HEK293 (cell line): ENCODE data around the gene HAUS5.

Source experiments
- BCL11B ChIP-seq: fragments of 450-650 bp; formaldehyde crosslinking; IDR thresholded peaks from 2 replicates; pipeline ENCODE4 v1.5.1; 2016; ENCODE audit warnings: low read depth, missing biosample characterization, missing genetic modification characterization
- ZBTB8A ChIP-seq: fragments of 450-650 bp; formaldehyde crosslinking; IDR thresholded peaks from 2 replicates; pipeline ENCODE4 v1.5.1; 2016; ENCODE audit warnings: missing biosample characterization, missing genetic modification characterization
- ZNF138 ChIP-seq: fragments of 450-650 bp; formaldehyde crosslinking; IDR thresholded peaks from 2 replicates; pipeline ENCODE4 v1.5.1; 2016; ENCODE audit warnings: missing biosample characterization, missing genetic modification characterization, borderline replicate concordance
- ZNF211 ChIP-seq: fragments of 450-650 bp; formaldehyde crosslinking; IDR thresholded peaks from 2 replicates; pipeline ENCODE4 v1.5.1; 2016; ENCODE audit warnings: low read depth, missing biosample characterization, missing genetic modification characterization
- ZNF214 ChIP-seq: fragments of 450-650 bp; formaldehyde crosslinking; IDR thresholded peaks from 2 replicates; pipeline ENCODE4 v1.5.1; 2017; ENCODE audit warnings: missing biosample characterization, mild to moderate bottlenecking, missing genetic modification characterization, borderline replicate concordance
- ZNF239 ChIP-seq: fragments of 450-650 bp; formaldehyde crosslinking; IDR thresholded peaks from 2 replicates; pipeline ENCODE4 v1.5.1; 2016; ENCODE audit warnings: missing biosample characterization, missing genetic modification characterization
- ZNF266 ChIP-seq: fragments of 450-650 bp; formaldehyde crosslinking; IDR thresholded peaks from 2 replicates; pipeline ENCODE4 v1.5.1; 2016; ENCODE audit warnings: missing biosample characterization, missing genetic modification characterization, low read depth
- ZNF335 ChIP-seq: fragments of 450-650 bp; formaldehyde crosslinking; conservative IDR thresholded peaks from 2 replicates; pipeline ENCODE4 v1.5.1; 2016; ENCODE audit warnings: missing biosample characterization, missing genetic modification characterization
- ZNF501 ChIP-seq: fragments of 450-650 bp; formaldehyde crosslinking; IDR thresholded peaks from 2 replicates; pipeline ENCODE4 v1.5.1; 2016; ENCODE audit warnings: missing biosample characterization, missing genetic modification characterization
- ZNF701 ChIP-seq: fragments of 450-650 bp; formaldehyde crosslinking; IDR thresholded peaks from 2 replicates; pipeline ENCODE4 v1.5.1; 2016; ENCODE audit warnings: missing biosample characterization, missing genetic modification characterization
- ZSCAN23 ChIP-seq: fragments of 450-650 bp; formaldehyde crosslinking; IDR thresholded peaks from 2 replicates; pipeline ENCODE4 v1.5.1; 2016; ENCODE audit warnings: missing biosample characterization, missing genetic modification characterization
- TF ChIP-seq, protein P1 (sequence below): fragments of 450-650 bp; formaldehyde crosslinking; IDR thresholded peaks from 2 replicates; pipeline ENCODE4 v1.5.1; 2016; ENCODE audit warnings: missing biosample characterization, missing genetic modification characterization
- TF ChIP-seq, protein P2 (sequence below): fragments of 450-650 bp; formaldehyde crosslinking; IDR thresholded peaks from 2 replicates; pipeline ENCODE4 v1.5.1; 2016; ENCODE audit warnings: missing biosample characterization, missing genetic modification characterization
- TF ChIP-seq, protein P3 (sequence below): fragments of 450-650 bp; formaldehyde crosslinking; IDR thresholded peaks from 2 replicates; pipeline ENCODE4 v1.5.1; 2016; ENCODE audit warnings: missing biosample characterization, missing genetic modification characterization
- TF ChIP-seq, protein P4 (sequence below): fragments of 450-650 bp; formaldehyde crosslinking; conservative IDR thresholded peaks from 2 replicates; pipeline ENCODE4 v1.5.1; 2016; ENCODE audit warnings: low read depth, missing biosample characterization, missing genetic modification characterization
- TF ChIP-seq, protein P5 (sequence below): fragments of 450-650 bp; formaldehyde crosslinking; conservative IDR thresholded peaks from 2 replicates; pipeline ENCODE4 v1.5.1; 2016; ENCODE audit warnings: low read depth, missing biosample characterization, missing genetic modification characterization
- TF ChIP-seq, protein P6 (sequence below): fragments of 450-650 bp; formaldehyde crosslinking; IDR thresholded peaks from 2 replicates; pipeline ENCODE4 v1.5.1; 2016; ENCODE audit warnings: missing biosample characterization, missing genetic modification characterization
- TF ChIP-seq, protein P7 (sequence below): fragments of 450-650 bp; formaldehyde crosslinking; IDR thresholded peaks from 2 replicates; pipeline ENCODE4; 2016; ENCODE audit warnings: missing biosample characterization, missing genetic modification characterization

HAUS5 gene

DNA sequence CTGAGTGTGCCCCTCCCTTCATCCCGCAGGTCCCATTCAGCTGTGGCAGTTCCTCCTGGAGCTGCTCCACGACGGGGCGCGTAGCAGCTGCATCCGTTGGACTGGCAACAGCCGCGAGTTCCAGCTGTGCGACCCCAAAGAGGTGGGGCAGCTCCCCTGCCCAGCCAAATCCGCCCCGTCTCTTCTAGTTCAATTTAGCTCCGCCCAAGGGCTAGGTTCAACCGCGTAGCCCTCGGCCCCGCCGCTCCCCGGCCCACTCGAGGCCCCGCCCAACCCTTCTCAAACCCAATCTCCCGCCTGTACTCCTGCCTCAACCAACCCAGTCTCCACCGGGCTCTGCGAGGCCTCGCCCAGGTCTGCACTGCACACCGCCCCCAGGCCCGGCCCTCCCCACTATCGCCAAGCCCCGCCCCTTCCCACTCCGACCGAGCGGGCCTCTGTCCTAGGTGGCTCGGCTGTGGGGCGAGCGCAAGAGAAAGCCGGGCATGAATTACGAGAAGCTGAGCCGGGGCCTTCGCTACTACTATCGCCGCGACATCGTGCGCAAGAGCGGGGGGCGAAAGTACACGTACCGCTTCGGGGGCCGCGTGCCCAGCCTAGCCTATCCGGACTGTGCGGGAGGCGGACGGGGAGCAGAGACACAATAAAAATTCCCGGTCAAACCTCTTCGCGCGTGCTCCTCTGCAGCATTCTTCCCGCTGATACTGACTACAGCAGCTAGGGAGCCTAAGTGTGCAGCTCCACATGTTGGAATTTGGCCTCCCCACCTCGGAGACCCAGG is 31.9 kb downstream of the HAUS5 start (continued):
- TF ChIP-seq, protein P1, sequence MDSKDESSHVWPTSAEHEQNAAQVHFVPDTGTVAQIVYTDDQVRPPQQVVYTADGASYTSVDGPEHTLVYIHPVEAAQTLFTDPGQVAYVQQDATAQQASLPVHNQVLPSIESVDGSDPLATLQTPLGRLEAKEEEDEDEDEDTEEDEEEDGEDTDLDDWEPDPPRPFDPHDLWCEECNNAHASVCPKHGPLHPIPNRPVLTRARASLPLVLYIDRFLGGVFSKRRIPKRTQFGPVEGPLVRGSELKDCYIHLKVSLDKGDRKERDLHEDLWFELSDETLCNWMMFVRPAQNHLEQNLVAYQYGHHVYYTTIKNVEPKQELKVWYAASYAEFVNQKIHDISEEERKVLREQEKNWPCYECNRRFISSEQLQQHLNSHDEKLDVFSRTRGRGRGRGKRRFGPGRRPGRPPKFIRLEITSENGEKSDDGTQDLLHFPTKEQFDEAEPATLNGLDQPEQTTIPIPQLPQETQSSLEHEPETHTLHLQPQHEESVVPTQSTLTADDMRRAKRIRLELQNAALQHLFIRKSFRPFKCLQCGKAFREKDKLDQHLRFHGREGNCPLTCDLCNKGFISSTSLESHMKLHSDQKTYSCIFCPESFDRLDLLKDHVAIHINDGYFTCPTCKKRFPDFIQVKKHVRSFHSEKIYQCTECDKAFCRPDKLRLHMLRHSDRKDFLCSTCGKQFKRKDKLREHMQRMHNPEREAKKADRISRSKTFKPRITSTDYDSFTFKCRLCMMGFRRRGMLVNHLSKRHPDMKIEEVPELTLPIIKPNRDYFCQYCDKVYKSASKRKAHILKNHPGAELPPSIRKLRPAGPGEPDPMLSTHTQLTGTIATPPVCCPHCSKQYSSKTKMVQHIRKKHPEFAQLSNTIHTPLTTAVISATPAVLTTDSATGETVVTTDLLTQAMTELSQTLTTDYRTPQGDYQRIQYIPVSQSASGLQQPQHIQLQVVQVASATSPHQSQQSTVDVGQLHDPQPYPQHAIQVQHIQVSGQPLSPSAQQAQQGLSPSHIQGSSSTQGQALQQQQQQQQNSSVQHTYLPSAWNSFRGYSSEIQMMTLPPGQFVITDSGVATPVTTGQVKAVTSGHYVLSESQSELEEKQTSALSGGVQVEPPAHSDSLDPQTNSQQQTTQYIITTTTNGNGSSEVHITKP (tag by site-specific recombination) = no peak; the same call in none of the 2 replicates
- TF ChIP-seq ZNF239 (tag by site-specific recombination) (no peak), ZNF335 (tag by site-specific recombination) (peak; percentile 93), ZNF501 (tag by site-specific recombination) (peak; percentile 56; the same call in 1 of the 2 replicates), ZNF214 (tag by site-specific recombination) (no peak), ZSCAN23 (tag by site-specific recombination) (no peak), ZNF211 (tag by site-specific recombination) (no peak), ZNF266 (tag by site-specific recombination) (no peak), ZNF138 (tag by site-specific recombination) (no peak), ZBTB8A (tag by site-specific recombination) (0 out of 2 replicates have a peak, but pooled peaks have one; percentile 7), BCL11B (0 out of 2 replicates have a peak, but pooled peaks have one; percentile 83), ZNF701 (tag by site-specific recombination) (no peak)
- TF ChIP-seq, protein P2, sequence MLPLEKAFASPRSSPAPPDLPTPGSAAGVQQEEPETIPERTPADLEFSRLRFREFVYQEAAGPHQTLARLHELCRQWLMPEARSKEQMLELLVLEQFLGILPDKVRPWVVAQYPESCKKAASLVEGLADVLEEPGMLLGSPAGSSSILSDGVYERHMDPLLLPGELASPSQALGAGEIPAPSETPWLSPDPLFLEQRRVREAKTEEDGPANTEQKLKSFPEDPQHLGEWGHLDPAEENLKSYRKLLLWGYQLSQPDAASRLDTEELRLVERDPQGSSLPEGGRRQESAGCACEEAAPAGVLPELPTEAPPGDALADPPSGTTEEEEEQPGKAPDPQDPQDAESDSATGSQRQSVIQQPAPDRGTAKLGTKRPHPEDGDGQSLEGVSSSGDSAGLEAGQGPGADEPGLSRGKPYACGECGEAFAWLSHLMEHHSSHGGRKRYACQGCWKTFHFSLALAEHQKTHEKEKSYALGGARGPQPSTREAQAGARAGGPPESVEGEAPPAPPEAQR = peak; percentile 44; the same call in 1 of the 2 replicates
- TF ChIP-seq, protein P3, sequence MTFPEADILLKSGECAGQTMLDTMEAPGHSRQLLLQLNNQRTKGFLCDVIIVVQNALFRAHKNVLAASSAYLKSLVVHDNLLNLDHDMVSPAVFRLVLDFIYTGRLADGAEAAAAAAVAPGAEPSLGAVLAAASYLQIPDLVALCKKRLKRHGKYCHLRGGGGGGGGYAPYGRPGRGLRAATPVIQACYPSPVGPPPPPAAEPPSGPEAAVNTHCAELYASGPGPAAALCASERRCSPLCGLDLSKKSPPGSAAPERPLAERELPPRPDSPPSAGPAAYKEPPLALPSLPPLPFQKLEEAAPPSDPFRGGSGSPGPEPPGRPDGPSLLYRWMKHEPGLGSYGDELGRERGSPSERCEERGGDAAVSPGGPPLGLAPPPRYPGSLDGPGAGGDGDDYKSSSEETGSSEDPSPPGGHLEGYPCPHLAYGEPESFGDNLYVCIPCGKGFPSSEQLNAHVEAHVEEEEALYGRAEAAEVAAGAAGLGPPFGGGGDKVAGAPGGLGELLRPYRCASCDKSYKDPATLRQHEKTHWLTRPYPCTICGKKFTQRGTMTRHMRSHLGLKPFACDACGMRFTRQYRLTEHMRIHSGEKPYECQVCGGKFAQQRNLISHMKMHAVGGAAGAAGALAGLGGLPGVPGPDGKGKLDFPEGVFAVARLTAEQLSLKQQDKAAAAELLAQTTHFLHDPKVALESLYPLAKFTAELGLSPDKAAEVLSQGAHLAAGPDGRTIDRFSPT (tag by site-specific recombination) = no peak
- TF ChIP-seq, protein P4, sequence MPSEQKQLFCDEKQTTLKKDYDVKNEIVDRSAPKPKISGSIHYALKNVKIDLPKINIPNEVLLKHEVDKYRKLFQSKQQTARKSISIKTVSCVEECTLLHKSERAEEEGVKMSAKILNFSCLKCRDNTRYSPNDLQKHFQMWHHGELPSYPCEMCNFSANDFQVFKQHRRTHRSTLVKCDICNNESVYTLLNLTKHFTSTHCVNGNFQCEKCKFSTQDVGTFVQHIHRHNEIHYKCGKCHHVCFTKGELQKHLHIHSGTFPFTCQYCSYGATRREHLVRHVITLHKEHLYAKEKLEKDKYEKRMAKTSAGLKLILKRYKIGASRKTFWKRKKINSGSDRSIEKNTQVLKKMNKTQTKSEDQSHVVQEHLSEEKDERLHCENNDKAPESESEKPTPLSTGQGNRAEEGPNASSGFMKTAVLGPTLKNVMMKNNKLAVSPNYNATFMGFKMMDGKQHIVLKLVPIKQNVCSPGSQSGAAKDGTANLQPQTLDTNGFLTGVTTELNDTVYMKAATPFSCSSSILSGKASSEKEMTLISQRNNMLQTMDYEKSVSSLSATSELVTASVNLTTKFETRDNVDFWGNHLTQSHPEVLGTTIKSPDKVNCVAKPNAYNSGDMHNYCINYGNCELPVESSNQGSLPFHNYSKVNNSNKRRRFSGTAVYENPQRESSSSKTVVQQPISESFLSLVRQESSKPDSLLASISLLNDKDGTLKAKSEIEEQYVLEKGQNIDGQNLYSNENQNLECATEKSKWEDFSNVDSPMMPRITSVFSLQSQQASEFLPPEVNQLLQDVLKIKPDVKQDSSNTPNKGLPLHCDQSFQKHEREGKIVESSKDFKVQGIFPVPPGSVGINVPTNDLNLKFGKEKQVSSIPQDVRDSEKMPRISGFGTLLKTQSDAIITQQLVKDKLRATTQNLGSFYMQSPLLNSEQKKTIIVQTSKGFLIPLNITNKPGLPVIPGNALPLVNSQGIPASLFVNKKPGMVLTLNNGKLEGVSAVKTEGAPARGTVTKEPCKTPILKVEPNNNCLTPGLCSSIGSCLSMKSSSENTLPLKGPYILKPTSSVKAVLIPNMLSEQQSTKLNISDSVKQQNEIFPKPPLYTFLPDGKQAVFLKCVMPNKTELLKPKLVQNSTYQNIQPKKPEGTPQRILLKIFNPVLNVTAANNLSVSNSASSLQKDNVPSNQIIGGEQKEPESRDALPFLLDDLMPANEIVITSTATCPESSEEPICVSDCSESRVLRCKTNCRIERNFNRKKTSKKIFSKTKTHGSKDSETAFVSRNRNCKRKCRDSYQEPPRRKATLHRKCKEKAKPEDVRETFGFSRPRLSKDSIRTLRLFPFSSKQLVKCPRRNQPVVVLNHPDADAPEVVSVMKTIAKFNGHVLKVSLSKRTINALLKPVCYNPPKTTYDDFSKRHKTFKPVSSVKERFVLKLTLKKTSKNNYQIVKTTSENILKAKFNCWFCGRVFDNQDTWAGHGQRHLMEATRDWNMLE (tag by site-specific recombination) = no peak
- TF ChIP-seq, protein P5, sequence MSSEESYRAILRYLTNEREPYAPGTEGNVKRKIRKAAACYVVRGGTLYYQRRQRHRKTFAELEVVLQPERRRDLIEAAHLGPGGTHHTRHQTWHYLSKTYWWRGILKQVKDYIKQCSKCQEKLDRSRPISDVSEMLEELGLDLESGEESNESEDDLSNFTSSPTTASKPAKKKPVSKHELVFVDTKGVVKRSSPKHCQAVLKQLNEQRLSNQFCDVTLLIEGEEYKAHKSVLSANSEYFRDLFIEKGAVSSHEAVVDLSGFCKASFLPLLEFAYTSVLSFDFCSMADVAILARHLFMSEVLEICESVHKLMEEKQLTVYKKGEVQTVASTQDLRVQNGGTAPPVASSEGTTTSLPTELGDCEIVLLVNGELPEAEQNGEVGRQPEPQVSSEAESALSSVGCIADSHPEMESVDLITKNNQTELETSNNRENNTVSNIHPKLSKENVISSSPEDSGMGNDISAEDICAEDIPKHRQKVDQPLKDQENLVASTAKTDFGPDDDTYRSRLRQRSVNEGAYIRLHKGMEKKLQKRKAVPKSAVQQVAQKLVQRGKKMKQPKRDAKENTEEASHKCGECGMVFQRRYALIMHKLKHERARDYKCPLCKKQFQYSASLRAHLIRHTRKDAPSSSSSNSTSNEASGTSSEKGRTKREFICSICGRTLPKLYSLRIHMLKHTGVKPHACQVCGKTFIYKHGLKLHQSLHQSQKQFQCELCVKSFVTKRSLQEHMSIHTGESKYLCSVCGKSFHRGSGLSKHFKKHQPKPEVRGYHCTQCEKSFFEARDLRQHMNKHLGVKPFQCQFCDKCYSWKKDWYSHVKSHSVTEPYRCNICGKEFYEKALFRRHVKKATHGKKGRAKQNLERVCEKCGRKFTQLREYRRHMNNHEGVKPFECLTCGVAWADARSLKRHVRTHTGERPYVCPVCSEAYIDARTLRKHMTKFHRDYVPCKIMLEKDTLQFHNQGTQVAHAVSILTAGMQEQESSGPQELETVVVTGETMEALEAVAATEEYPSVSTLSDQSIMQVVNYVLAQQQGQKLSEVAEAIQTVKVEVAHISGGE = no peak; the same call in 1 of the 2 replicates
- TF ChIP-seq, protein P6, sequence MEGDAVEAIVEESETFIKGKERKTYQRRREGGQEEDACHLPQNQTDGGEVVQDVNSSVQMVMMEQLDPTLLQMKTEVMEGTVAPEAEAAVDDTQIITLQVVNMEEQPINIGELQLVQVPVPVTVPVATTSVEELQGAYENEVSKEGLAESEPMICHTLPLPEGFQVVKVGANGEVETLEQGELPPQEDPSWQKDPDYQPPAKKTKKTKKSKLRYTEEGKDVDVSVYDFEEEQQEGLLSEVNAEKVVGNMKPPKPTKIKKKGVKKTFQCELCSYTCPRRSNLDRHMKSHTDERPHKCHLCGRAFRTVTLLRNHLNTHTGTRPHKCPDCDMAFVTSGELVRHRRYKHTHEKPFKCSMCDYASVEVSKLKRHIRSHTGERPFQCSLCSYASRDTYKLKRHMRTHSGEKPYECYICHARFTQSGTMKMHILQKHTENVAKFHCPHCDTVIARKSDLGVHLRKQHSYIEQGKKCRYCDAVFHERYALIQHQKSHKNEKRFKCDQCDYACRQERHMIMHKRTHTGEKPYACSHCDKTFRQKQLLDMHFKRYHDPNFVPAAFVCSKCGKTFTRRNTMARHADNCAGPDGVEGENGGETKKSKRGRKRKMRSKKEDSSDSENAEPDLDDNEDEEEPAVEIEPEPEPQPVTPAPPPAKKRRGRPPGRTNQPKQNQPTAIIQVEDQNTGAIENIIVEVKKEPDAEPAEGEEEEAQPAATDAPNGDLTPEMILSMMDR = 0 out of 2 replicates have a peak, but pooled peaks have one; percentile 15
- TF ChIP-seq, protein P7, sequence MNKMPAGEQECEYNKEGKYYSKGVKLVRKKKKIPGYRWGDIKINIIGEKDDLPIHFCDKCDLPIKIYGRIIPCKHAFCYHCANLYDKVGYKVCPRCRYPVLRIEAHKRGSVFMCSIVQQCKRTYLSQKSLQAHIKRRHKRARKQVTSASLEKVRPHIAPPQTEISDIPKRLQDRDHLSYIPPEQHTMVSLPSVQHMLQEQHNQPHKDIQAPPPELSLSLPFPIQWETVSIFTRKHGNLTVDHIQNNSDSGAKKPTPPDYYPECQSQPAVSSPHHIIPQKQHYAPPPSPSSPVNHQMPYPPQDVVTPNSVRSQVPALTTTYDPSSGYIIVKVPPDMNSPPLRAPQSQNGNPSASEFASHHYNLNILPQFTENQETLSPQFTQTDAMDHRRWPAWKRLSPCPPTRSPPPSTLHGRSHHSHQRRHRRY (tag by site-specific recombination) = no peak
